GM12878 (cell line): ENCODE results near the gene GLMP.

Experiments used
- CHD1 ChIP-seq: IDR thresholded peaks from 2 replicates; pipeline ENCODE4 v1.6.1; 2012; ENCODE audit warnings: low read depth, low read length, improper control_type of control experiment
- JUND ChIP-seq: IDR thresholded peaks from 2 replicates; pipeline ENCODE4 v1.6.1; 2012; ENCODE audit warnings: low read depth, mild to moderate bottlenecking, low read length, improper control_type of control experiment, moderate library complexity
- NR2C2 ChIP-seq: IDR thresholded peaks from 2 replicates; pipeline ENCODE4 v1.6.1; 2011; ENCODE audit warnings: borderline replicate concordance, low read depth; ENCODE audit not compliant: control insufficient read depth, insufficient read length
- NRF1 ChIP-seq: conservative IDR thresholded peaks from 2 replicates; pipeline ENCODE4 v1.6.1; 2011; ENCODE audit warnings: mild to moderate bottlenecking, low read depth, low read length, improper control_type of control experiment
- POLR2A ChIP-seq: IDR thresholded peaks from 2 replicates; pipeline ENCODE4 v1.6.1; 2011; ENCODE audit warnings: low read depth, mild to moderate bottlenecking, low read length
- ZNF274 ChIP-seq: IDR thresholded peaks from one replicate; pipeline ENCODE4 v1.8.0; 2011; ENCODE audit not compliant: insufficient read length, insufficient read depth
- TF ChIP-seq, protein P1 (sequence below): IDR thresholded peaks from 2 replicates; pipeline ENCODE4 v1.6.1; 2012; ENCODE audit warnings: low read length, inconsistent platforms
- TF ChIP-seq, protein P2 (sequence below), 3 experiments: IDR thresholded peaks in 2 of 3; conservative IDR thresholded peaks in 1 of 3; 2 replicates each; pipeline ENCODE4 v1.5.1; 2011; ENCODE audit warnings: low read depth in 3 of 3, low read length in 3 of 3, mild to moderate bottlenecking in 3 of 3, control low read depth in 2 of 3, moderate library complexity in 2 of 3, inconsistent platforms in 1 of 3, mixed read lengths in 1 of 3; ENCODE audit not compliant: control insufficient read depth in 2 of 3, insufficient read depth in 1 of 3; ENCODE audit errors: extremely low read depth in 1 of 3
- TF ChIP-seq, protein P3 (sequence below): fragments of 450-650 bp; IDR thresholded peaks from 2 replicates; pipeline ENCODE4 v1.6.1; 2017; ENCODE audit warnings: mild to moderate bottlenecking, low read depth, inconsistent platforms; ENCODE audit not compliant: poor library complexity, severe bottlenecking

DNA sequence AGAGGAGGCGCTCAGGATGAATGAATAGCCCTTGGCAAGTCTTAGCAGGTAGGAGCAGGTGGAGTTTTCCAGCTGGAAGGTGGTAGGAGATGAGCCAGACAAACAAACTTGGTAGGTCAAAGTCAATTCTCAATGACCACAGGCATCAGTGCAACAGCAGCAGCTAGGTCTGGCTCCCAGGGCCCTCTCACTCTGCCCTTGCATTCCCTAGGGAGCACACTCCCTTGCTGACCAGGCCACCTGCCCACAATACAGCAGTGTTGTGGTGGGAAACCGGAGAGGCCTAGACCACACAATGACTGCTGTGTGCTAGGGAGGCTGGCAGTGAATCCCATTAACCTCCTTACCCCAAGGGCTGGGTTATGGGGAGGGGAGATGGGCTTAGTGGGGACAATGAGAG, 34.6 kb downstream of the GLMP start:
- TF ChIP-seq JUND (no peak), ZNF274 (no peak), NR2C2 (no peak), POLR2A (no peak), NRF1 (no peak), CHD1 (no peak)
- TF ChIP-seq, protein P1, sequence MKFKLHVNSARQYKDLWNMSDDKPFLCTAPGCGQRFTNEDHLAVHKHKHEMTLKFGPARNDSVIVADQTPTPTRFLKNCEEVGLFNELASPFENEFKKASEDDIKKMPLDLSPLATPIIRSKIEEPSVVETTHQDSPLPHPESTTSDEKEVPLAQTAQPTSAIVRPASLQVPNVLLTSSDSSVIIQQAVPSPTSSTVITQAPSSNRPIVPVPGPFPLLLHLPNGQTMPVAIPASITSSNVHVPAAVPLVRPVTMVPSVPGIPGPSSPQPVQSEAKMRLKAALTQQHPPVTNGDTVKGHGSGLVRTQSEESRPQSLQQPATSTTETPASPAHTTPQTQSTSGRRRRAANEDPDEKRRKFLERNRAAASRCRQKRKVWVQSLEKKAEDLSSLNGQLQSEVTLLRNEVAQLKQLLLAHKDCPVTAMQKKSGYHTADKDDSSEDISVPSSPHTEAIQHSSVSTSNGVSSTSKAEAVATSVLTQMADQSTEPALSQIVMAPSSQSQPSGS, result no peak
- TF ChIP-seq, protein P2, sequence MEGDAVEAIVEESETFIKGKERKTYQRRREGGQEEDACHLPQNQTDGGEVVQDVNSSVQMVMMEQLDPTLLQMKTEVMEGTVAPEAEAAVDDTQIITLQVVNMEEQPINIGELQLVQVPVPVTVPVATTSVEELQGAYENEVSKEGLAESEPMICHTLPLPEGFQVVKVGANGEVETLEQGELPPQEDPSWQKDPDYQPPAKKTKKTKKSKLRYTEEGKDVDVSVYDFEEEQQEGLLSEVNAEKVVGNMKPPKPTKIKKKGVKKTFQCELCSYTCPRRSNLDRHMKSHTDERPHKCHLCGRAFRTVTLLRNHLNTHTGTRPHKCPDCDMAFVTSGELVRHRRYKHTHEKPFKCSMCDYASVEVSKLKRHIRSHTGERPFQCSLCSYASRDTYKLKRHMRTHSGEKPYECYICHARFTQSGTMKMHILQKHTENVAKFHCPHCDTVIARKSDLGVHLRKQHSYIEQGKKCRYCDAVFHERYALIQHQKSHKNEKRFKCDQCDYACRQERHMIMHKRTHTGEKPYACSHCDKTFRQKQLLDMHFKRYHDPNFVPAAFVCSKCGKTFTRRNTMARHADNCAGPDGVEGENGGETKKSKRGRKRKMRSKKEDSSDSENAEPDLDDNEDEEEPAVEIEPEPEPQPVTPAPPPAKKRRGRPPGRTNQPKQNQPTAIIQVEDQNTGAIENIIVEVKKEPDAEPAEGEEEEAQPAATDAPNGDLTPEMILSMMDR (IDR thresholded peaks at IDR 0.05 in 2 of 3, conservative IDR thresholded peaks at IDR 0.05 in 1 of 3; ENCODE audit: control insufficient read depth in 2 of 3, extremely low read depth in 1 of 3, insufficient read depth in 1 of 3, low read depth in 3 of 3, low read length in 3 of 3), result no peak
- TF ChIP-seq, protein P3, sequence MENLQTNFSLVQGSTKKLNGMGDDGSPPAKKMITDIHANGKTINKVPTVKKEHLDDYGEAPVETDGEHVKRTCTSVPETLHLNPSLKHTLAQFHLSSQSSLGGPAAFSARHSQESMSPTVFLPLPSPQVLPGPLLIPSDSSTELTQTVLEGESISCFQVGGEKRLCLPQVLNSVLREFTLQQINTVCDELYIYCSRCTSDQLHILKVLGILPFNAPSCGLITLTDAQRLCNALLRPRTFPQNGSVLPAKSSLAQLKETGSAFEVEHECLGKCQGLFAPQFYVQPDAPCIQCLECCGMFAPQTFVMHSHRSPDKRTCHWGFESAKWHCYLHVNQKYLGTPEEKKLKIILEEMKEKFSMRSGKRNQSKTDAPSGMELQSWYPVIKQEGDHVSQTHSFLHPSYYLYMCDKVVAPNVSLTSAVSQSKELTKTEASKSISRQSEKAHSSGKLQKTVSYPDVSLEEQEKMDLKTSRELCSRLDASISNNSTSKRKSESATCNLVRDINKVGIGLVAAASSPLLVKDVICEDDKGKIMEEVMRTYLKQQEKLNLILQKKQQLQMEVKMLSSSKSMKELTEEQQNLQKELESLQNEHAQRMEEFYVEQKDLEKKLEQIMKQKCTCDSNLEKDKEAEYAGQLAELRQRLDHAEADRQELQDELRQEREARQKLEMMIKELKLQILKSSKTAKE, result no peak
